ENCODE data around the gene HOXA4. TPM values are rescaled to one million over a fixed set of nuclear protein-coding genes. Genes with fewer than 3 reads are reported as not detected.

The HOXA4 gene
- total RNA-seq, 1 donor from 2014 or later = not detected

DNA sequence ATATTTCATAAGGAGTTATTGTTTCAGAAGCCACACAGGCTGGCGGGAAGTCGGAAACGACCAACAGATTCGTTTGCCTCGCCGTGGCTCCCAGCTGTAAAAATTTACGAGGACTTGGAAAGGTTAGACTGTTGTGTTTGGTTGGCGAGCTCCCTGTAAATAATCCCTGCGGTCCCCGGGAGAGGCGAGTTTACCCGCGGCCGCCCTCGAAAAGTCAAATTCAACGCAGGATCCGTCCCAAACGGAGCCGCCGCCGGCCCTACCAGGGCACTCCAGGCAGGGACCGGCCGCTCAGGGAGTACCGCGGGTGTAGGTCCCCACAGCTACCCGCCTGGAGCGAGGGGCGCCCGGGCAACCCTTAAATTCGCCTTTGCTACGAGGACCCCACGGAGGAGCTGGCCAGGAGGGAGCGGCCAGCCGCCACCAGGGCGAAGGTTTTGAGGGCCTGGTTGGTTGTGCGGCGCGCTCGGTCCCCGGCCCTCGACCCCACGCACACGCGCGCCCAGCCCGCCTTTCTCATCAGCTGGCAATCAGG lies 35.5 kb upstream of the HOXA4 start:
- Mint-ChIP-seq H3K27me3 (ENCODE audit: unreplicated experiment) (peaks cover 44% of the 10 kb centered on the region), H3K4me1 (ENCODE audit: low read depth, unreplicated experiment) (peaks cover 2% of the 10 kb centered on the region), H3K4me3 (ENCODE audit: unreplicated experiment) (no peak overlapping the region), H3K9me3 (ENCODE audit: unreplicated experiment) (peaks cover 17% of the 10 kb centered on the region), H3K36me3 (ENCODE audit: unreplicated experiment) (peaks cover 4% of the 10 kb centered on the region), H3K27ac (ENCODE audit: unreplicated experiment) (no peak overlapping the region)
- TF ChIP-seq, protein P1, sequence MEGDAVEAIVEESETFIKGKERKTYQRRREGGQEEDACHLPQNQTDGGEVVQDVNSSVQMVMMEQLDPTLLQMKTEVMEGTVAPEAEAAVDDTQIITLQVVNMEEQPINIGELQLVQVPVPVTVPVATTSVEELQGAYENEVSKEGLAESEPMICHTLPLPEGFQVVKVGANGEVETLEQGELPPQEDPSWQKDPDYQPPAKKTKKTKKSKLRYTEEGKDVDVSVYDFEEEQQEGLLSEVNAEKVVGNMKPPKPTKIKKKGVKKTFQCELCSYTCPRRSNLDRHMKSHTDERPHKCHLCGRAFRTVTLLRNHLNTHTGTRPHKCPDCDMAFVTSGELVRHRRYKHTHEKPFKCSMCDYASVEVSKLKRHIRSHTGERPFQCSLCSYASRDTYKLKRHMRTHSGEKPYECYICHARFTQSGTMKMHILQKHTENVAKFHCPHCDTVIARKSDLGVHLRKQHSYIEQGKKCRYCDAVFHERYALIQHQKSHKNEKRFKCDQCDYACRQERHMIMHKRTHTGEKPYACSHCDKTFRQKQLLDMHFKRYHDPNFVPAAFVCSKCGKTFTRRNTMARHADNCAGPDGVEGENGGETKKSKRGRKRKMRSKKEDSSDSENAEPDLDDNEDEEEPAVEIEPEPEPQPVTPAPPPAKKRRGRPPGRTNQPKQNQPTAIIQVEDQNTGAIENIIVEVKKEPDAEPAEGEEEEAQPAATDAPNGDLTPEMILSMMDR (IDR thresholded peaks at IDR 0.05; ENCODE audit: partially characterized antibody, unreplicated experiment) = no peak
- peak; percentile 25 for DNase-seq

- Mint-ChIP-seq H3K36me3 (ENCODE audit: unreplicated experiment) (no peaks in the 10 kb centered on the region), H3K27me3 (ENCODE audit: unreplicated experiment) (peaks cover 43% of the 10 kb centered on the region), H3K4me1 (ENCODE audit: low read depth, unreplicated experiment) (peaks cover 2% of the 10 kb centered on the region), H3K9me3 (ENCODE audit: unreplicated experiment) (peaks cover 16% of the 10 kb centered on the region), H3K27ac (ENCODE audit: unreplicated experiment) (no peak within 1 kb of the TSS), H3K4me3 (ENCODE audit: unreplicated experiment) (peak within 1 kb of the TSS; percentile 34)
- DNase-seq = peak; percentile 11
- TF ChIP-seq, protein P1 (IDR thresholded peaks at IDR 0.05; ENCODE audit: partially characterized antibody, unreplicated experiment) = no peak
These were observed 34.8 kb upstream of the HOXA4 start, which contains the start of gene HOXA9 for GRCh38 chr7:27165089-27165995. Gene HOXA9 (minus strand): TSS chr7:27165537. CDS start chr7:27165457, 80 bp downstream.

DNA sequence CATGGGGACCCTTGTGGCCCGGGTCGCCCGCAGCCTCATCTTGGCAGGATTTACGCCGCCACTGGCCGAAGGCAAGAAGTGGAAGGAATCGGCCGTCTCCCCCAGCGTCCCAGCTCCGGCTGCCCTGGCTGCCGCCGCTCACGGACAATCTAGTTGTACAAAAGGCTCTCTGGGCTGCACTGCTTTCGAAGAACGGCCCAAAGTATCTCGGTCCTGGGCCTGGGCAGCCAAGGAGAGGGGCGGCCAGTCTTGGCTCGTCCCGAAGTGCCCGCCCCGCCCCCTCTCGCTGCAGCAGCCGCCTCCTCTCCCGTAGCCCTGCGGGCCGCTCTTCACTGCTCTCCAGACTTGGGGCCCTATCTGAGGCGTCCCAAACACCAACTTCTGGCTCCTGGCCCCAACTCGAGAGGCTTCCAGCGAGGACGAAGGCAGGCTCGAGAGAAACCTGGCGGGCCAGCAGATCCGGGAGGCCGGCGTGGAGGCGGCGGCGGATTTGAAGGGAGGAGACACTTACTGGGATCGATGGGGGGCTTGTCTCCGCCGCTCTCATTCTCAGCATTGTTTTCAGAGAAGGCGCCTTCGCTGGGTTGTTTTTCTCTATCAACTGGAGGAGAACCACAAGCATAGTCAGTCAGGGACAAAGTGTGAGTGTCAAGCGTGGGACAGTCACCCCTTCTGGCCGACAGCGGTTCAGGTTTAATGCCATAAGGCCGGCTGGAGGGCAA lies 34.0 kb upstream of the HOXA4 start:
- H3K27me3 Mint-ChIP-seq (ENCODE audit: unreplicated experiment) = peaks cover 46% of the 10 kb centered on the region
- peaks cover 16% of the 10 kb centered on the region for H3K9me3 Mint-ChIP-seq (ENCODE audit: unreplicated experiment)
- H3K4me3 Mint-ChIP-seq (ENCODE audit: unreplicated experiment) = no peak overlapping the region
- H3K27ac Mint-ChIP-seq (ENCODE audit: unreplicated experiment) = no peak overlapping the region
- TF ChIP-seq, protein P1 (IDR thresholded peaks at IDR 0.05; ENCODE audit: partially characterized antibody, unreplicated experiment) = no peak
- peaks cover 2% of the 10 kb centered on the region for H3K4me1 Mint-ChIP-seq (ENCODE audit: low read depth, unreplicated experiment)
- peaks cover 5% of the 10 kb centered on the region for H3K36me3 Mint-ChIP-seq (ENCODE audit: unreplicated experiment)
- peak; percentile 68 for DNase-seq

GRCh38 chr7:27164045-27164366 lies 33.4 kb upstream of the HOXA4 start:
- Mint-ChIP-seq H3K9me3 (ENCODE audit: unreplicated experiment) (peaks cover 16% of the 10 kb centered on the region), H3K4me3 (ENCODE audit: unreplicated experiment) (no peak overlapping the region), H3K27me3 (ENCODE audit: unreplicated experiment) (peaks cover 46% of the 10 kb centered on the region), H3K4me1 (ENCODE audit: low read depth, unreplicated experiment) (peaks cover 2% of the 10 kb centered on the region), H3K27ac (ENCODE audit: unreplicated experiment) (no peak overlapping the region), H3K36me3 (ENCODE audit: unreplicated experiment) (peaks cover 6% of the 10 kb centered on the region)
- TF ChIP-seq, protein P1 (IDR thresholded peaks at IDR 0.05; ENCODE audit: partially characterized antibody, unreplicated experiment) = no peak
- no peak for DNase-seq
